ENCODE results near the gene MRPS18A. TPM values are rescaled to one million over a fixed set of nuclear protein-coding genes. Genes with fewer than 3 reads are reported as not detected.

The MRPS18A gene
- total RNA-seq, 2 donors from 2014 or later = 60.1 to 69.7 TPM

DNA sequence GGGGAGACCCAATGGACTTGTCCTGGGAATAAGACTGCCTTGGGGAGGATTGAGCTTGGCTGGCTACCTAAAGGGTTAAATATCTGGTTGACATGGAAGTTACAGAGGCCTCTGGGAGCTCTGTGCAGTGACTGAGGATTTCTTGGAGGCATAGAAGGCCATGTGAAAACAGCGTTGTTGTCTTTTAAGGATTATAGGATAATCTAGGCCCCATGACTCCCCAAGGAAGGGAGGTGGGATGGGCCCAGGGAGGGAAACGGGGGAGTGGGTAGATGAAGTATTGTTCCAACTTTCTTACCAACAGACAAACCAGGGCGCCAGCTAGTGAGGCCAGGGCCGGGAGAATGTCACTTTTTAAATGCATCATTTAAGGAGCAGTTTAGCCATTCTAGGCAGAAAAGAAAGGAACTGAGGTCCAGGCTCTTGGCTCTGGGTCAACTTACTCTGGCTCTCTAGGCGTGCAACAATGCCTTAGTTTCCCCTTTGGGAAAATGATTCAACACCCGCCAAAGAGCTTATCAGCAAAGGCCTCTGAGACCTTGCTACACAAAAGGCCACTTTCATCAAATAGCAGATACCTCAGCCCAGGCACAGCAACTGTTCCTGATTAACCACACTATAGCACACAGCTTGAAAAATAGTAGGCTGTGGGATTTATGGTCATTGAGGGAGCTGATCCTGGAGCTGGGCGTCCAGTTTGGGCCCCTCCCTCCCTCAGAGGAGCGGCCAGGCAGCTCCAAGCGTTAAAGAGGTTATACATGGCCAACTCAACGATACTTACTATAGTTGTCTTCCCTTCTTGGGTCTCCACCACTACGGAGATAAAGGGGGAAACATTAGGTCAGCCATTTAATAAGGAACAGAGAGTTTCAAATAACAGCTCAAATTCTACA, 7.0 kb downstream of the MRPS18A start:
- Mint-ChIP-seq H3K4me3 (no peak overlapping the region), H3K9me3 (no peaks in the 10 kb centered on the region), H3K36me3 (ENCODE audit: insufficient read depth in 2 of 2) (peaks cover 0 to 3% of the 10 kb centered on the region in 2 donors), H3K4me1 (ENCODE audit: low read depth) (peaks cover 32% of the 10 kb centered on the region), H3K27ac (peak overlapping the region; percentile 48), H3K27me3 (ENCODE audit: low read depth) (no peaks in the 10 kb centered on the region)
- ATAC-seq (replicated peaks in 1 of 2) = no peak
- DNase-seq = no peak

DNA sequence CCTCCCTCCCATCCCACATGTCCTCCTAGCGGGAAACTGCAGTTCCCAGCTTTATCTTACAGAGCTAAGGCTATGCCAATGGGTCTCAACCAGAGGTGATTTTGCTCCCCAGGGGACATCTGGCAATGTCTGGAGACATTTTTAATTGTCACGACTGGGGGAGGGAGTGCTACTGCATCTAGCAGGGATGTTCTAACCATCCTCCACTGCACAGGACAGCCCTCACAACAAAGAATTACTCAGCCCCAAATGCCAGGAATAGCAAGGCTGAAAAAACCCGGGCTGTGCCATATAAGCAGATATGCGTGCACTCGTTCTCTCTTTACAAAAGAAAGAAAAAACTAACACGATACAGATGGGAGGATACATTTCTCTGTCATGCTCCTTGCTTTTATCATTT, 8.5 kb downstream of the MRPS18A start:
- peaks cover 2 to 3% of the 10 kb centered on the region in 2 donors for H3K36me3 Mint-ChIP-seq (ENCODE audit: insufficient read depth in 2 of 2)
- H3K9me3 Mint-ChIP-seq = no peaks in the 10 kb centered on the region
- ATAC-seq (replicated peaks in 1 of 2) (no peak), DNase-seq (no peak)
- H3K4me1 Mint-ChIP-seq (ENCODE audit: low read depth) = peaks cover 17% of the 10 kb centered on the region
- H3K27me3 Mint-ChIP-seq (ENCODE audit: low read depth) = no peaks in the 10 kb centered on the region
- no peak overlapping the region for H3K4me3 Mint-ChIP-seq
- no peak overlapping the region for H3K27ac Mint-ChIP-seq

DNA sequence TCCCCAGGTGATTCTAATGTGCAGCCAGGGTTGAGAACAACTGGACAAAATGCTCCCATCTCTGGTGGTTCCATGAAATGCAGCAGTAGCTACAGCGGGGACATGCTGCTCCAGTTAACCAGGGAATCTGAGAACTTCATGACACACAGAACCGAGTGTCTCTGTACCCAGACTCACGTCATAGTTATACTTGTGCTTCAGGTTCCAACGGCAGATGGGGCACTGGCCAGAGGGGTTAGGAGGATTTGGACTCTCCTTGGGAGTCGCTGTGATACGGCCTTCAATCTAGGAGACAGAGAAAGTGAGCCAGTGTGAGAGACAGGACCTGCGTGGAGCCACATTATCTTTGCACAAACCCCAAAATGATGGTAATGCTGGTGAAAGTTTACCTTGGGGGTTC, 9.2 kb downstream of the MRPS18A start:
- Mint-ChIP-seq H3K36me3 (ENCODE audit: insufficient read depth in 2 of 2) (peaks cover 2 to 3% of the 10 kb centered on the region in 2 donors), H3K27me3 (ENCODE audit: low read depth) (no peaks in the 10 kb centered on the region), H3K9me3 (no peaks in the 10 kb centered on the region), H3K27ac (no peak overlapping the region), H3K4me3 (no peak overlapping the region), H3K4me1 (ENCODE audit: low read depth) (peaks cover 12% of the 10 kb centered on the region)
- DNase-seq (no peak), ATAC-seq (replicated peaks in 1 of 2) (no peak)

DNA sequence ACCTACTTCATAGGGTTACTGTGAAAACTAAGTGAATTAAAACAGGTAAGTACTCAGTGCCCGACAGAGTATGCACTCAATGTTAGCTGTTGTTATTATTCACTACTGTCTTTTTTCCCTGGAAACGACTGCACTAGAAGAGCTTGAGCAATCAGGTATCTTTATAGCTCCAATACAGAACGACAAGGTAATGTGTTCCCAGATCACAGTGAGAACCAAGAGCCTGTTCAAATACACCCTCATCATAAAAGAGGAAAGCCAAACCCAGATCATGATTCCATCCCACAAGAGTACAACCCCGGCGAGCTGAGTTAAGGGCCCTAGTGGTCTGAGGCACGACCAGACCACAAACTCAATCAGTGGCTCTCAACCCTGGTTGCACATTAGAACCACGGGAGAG, 9.8 kb downstream of the MRPS18A start:
- H3K4me3 Mint-ChIP-seq = no peak overlapping the region
- no peaks in the 10 kb centered on the region for H3K27me3 Mint-ChIP-seq (ENCODE audit: low read depth)
- DNase-seq = no peak
- H3K4me1 Mint-ChIP-seq (ENCODE audit: low read depth) = peaks cover 8% of the 10 kb centered on the region
- no peaks in the 10 kb centered on the region for H3K9me3 Mint-ChIP-seq
- peaks cover 2 to 5% of the 10 kb centered on the region in 2 donors for H3K36me3 Mint-ChIP-seq (ENCODE audit: insufficient read depth in 2 of 2)
- ATAC-seq (replicated peaks in 1 of 2) = no peak
- no peak overlapping the region for H3K27ac Mint-ChIP-seq

DNA sequence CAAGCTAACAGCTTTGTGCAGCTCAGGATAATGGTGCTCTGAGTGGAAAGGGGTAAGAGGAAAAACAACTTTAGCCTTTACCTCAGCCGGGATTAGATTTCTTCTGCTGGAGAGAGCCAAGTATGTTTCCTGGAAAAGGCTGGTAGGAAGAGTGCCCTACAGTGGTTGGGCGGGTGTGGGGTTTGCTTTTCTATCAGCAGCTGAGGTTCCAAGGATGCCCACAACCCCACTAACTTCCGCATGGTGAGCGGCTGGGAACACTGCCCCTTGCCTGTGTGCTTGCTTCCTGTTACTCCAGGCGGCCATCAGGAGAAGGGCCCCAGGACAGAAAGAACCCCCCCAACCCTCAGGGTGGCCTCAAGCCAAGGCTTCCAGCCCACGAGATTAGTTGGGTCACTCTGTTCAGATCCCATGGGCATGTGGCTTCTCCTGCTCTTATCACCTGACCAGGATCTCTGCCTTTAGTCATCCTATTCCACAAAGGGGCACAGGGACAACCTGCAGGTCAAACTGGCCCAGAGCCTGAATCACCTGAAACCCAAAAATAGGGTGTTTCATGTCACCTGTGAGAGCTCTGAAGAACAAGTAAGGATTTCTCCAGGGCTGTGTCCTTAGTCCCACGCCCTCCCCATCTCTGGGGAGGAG, 10.5 kb downstream of the MRPS18A start:
- no peak for ATAC-seq (replicated peaks in 1 of 2)
- H3K4me1 Mint-ChIP-seq (ENCODE audit: low read depth) = peaks cover under 1% of the 10 kb centered on the region
- no peak overlapping the region for H3K4me3 Mint-ChIP-seq
- H3K9me3 Mint-ChIP-seq = no peaks in the 10 kb centered on the region
- DNase-seq = no peak
- no peak overlapping the region for H3K27ac Mint-ChIP-seq
- H3K36me3 Mint-ChIP-seq (ENCODE audit: insufficient read depth in 2 of 2) = peaks cover 2 to 5% of the 10 kb centered on the region in 2 donors
- no peaks in the 10 kb centered on the region for H3K27me3 Mint-ChIP-seq (ENCODE audit: low read depth)

DNA sequence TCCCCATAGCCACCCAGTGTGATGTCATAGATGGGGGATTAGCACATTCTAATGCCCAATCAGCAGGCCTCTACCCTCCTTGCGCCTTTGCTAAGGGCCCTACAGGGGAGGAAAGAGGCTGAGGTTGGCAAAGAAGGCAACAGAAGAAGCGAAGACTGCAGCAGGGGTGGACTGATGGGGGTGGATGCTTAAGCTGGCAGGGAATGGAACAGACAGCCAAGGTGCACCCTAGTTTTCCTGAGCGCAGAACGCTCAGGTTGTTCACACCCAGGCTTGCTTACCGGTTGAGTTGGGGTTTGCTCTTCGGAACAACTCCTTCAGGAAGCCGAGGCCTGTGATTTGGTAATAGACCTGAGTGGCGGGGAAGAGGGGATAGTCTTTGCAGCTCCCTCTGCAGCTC, 12.7 kb downstream of the MRPS18A start:
- DNase-seq = no peak
- no peaks in the 10 kb centered on the region for H3K9me3 Mint-ChIP-seq
- no peak overlapping the region for H3K27ac Mint-ChIP-seq
- no peak overlapping the region for H3K4me3 Mint-ChIP-seq
- H3K4me1 Mint-ChIP-seq (ENCODE audit: low read depth) = peaks cover 8% of the 10 kb centered on the region
- ATAC-seq (replicated peaks in 1 of 2) = no peak
- peaks cover 5% of the 10 kb centered on the region in 2 donors for H3K36me3 Mint-ChIP-seq (ENCODE audit: insufficient read depth in 2 of 2)
- H3K27me3 Mint-ChIP-seq (ENCODE audit: low read depth) = no peaks in the 10 kb centered on the region

DNA sequence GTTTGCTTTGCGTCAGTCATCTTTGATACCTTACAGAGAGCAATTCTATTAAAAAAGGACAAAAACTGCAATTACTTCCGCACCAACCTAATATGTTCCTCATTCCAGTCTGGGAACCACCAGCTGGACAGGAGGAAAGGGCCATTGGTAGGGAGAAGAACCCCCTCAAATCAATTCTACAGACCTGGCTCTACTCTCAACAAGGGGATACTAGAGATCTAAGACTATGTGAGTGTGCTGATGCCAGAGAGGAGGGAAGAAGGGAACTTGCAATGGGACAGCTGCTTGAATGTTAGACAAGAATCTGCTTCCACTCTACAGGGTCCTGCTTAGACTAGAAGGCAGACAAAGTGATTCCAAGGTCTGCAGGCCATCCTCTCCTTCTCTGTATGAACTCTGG, 13.3 kb downstream of the MRPS18A start:
- peaks cover 14% of the 10 kb centered on the region for H3K4me1 Mint-ChIP-seq (ENCODE audit: low read depth)
- no peaks in the 10 kb centered on the region for H3K27me3 Mint-ChIP-seq (ENCODE audit: low read depth)
- H3K27ac Mint-ChIP-seq = no peak overlapping the region
- H3K4me3 Mint-ChIP-seq = no peak overlapping the region
- DNase-seq = no peak
- no peak for ATAC-seq (replicated peaks in 1 of 2)
- H3K9me3 Mint-ChIP-seq = no peaks in the 10 kb centered on the region
- peaks cover 5% of the 10 kb centered on the region in 2 donors for H3K36me3 Mint-ChIP-seq (ENCODE audit: insufficient read depth in 2 of 2)

DNA sequence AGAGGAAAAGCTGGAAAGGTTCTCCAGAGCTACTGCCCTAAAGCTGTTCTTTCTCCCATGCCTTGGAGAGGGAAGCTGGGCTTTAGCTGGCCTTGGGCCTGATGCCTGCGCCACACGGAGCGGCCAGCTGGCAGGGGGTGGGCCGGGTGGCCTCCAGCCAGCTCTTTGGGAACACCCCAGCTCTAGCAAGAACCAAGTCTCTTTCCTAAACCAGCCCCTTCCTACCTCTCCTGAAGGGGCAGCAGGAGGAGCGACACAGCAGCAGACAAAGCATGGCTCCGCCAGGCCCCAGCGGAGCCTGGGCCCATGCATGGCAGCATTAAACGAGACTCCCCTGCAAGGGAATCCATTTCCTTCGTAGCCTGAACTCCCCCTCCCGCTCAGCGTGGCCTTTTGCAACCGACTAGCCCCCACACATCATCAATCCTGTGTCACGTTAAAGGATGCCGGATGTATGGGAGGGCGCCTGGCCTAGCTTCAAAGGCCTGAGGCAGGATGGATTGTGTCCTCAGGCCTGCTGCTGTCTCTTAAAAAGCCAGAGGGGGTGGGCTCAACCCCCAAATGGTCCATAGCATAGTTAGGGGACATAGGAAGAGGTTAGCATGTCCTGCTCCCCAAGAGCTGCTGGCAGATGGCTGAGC, 14.0 kb downstream of the MRPS18A start:
- DNase-seq = no peak
- peaks cover 18% of the 10 kb centered on the region for H3K4me1 Mint-ChIP-seq (ENCODE audit: low read depth)
- H3K4me3 Mint-ChIP-seq = no peak overlapping the region
- no peak overlapping the region for H3K27ac Mint-ChIP-seq
- no peaks in the 10 kb centered on the region for H3K9me3 Mint-ChIP-seq
- H3K27me3 Mint-ChIP-seq (ENCODE audit: low read depth) = no peaks in the 10 kb centered on the region
- H3K36me3 Mint-ChIP-seq (ENCODE audit: insufficient read depth in 2 of 2) = peaks cover 5% of the 10 kb centered on the region in 2 donors
- no peak for ATAC-seq (replicated peaks in 1 of 2)

DNA sequence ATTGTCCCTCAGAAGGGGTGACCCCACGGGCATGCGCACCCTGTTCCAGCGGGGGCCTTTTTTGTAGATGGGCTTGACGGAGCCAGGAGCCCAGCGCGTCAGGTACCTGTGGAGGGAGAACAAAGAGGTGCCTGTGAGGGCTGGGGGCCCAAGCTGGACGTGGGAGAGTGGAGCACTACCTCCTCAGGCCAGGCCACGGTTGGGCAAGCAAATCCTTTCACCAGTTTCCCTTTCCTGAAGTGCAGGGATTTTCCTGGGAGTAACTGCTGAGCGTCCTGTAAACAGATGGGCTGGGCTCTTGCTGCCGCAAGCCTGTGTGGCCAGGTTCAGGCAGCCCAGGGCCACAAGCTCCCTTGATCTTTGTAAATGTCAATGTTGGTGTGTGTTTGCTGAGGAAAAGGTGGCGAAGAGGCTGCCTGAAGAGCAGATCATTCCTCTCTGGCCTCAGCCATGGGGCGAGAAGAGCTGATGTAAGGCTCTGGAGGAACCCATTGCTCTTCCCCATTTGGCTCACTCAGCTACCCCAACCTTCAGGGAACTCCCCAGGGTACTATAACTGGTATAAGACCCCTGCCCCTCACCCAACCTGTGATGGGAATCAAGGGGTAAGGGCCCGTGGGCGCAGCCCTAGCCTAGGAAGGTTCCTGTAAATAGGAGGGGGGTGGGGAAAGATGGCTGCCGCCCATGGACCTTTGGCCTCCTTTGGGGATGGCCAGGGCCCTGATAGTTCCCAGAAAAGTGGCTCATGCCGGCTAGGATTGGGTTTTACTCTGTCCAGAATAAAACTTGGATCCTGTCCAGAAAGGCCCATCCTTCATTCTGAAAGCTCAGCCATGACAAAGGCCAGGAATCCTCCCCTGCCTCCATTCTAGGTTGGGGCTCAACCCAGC, 15.5 kb downstream of the MRPS18A start:
- H3K27ac Mint-ChIP-seq = no peak overlapping the region
- no peaks in the 10 kb centered on the region for H3K27me3 Mint-ChIP-seq (ENCODE audit: low read depth)
- no peak overlapping the region for H3K4me3 Mint-ChIP-seq
- H3K4me1 Mint-ChIP-seq (ENCODE audit: low read depth) = peaks cover 33% of the 10 kb centered on the region
- H3K36me3 Mint-ChIP-seq (ENCODE audit: insufficient read depth in 2 of 2) = peaks cover 2 to 5% of the 10 kb centered on the region in 2 donors
- ATAC-seq (replicated peaks in 1 of 2) (no peak), DNase-seq (no peak)
- H3K9me3 Mint-ChIP-seq = no peaks in the 10 kb centered on the region

DNA sequence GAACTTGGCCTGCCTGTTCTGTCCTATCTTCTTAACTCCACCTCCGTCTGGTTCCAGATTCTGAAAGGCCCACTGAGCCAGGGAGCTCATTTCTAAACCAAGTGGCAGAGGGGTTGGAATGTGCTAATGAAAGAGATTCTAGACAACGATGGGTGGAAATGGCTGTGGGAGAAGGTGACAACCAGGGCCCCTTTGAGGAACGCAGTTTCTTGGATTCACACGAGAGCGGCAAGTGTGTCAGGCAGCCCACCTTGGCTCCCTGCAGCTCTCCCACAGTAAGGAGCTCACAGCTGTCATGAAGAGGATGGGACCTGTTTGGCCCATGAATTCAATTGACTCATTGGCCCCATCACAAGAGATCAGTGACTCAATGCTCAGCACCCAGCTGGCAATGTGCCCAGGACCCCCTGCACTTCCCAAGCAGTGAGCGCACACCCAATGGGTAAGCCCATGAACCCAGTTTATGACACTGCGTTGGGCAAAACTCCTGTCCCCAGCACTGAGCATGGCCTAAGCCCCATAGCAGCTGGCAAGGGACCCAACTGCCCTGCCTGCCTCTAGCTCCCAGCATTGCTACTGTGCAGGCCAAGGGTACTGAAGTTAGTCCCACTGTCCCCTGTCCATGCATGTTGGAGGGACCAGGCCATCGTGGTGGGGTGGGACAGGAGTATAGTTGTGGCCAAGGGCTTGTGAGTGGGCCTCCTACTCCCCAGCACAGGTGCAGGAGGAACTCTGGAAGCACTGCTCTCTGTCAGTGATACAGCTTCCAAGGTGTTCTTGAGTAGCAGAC, 16.4 kb downstream of the MRPS18A start:
- Mint-ChIP-seq H3K27ac (no peak overlapping the region), H3K4me1 (ENCODE audit: low read depth) (peaks cover 37% of the 10 kb centered on the region), H3K4me3 (no peak overlapping the region), H3K27me3 (ENCODE audit: low read depth) (no peaks in the 10 kb centered on the region), H3K36me3 (ENCODE audit: insufficient read depth in 2 of 2) (peaks cover 2 to 5% of the 10 kb centered on the region in 2 donors), H3K9me3 (no peaks in the 10 kb centered on the region)
- no peak for ATAC-seq (replicated peaks in 1 of 2)
- no peak for DNase-seq

DNA sequence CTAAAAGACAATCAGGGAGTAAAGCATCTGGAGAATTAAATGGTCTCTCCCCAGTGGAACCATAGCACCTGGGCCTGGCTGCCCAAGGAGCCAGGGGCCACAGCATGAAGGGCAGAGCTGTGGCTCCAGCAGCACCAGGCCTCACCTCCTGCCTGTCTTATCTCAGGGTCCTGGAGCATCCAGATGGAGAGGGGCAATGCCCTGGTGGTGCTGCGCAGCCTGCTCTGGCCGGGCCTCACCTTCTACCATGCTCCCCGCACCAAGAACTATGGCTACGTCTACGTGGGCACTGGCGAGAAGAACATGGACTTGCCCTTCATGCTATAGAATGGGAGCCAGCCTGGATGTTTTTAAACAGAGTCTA, 17.0 kb downstream of the MRPS18A start:
- Mint-ChIP-seq H3K36me3 (ENCODE audit: insufficient read depth in 2 of 2) (peaks cover 2 to 5% of the 10 kb centered on the region in 2 donors), H3K27me3 (ENCODE audit: low read depth) (no peaks in the 10 kb centered on the region), H3K9me3 (no peaks in the 10 kb centered on the region), H3K4me1 (ENCODE audit: low read depth) (peaks cover 37% of the 10 kb centered on the region), H3K4me3 (no peak overlapping the region), H3K27ac (peak overlapping the region; percentile 66)
- no peak for ATAC-seq (replicated peaks in 1 of 2)
- no peak for DNase-seq

Data from activated T-cell treated with anti-CD3 and anti-CD28 coated beads, Interleukin-2, amount 50 U/mL, for 72 hours (primary cell).